Activated naive CD8-positive, alpha-beta T cell treated with anti-CD3 and anti-CD28 coated beads, Interleukin-2, amount 50 U/mL, for 16 hours (primary cell): ENCODE data around the gene ZNF680.
"Not testable (repeated sequence)": the region's sequence is repeated elsewhere in the genome, so short reads cannot be mapped to it uniquely, and the experiment has no call there.

Experiments used
- DNase-seq: peaks from one replicate; pipeline ENCODE4 v3.0.0-alpha.2; 2020; ENCODE audit warnings: low read depth, low spot score

Gene ZNF680

DNA sequence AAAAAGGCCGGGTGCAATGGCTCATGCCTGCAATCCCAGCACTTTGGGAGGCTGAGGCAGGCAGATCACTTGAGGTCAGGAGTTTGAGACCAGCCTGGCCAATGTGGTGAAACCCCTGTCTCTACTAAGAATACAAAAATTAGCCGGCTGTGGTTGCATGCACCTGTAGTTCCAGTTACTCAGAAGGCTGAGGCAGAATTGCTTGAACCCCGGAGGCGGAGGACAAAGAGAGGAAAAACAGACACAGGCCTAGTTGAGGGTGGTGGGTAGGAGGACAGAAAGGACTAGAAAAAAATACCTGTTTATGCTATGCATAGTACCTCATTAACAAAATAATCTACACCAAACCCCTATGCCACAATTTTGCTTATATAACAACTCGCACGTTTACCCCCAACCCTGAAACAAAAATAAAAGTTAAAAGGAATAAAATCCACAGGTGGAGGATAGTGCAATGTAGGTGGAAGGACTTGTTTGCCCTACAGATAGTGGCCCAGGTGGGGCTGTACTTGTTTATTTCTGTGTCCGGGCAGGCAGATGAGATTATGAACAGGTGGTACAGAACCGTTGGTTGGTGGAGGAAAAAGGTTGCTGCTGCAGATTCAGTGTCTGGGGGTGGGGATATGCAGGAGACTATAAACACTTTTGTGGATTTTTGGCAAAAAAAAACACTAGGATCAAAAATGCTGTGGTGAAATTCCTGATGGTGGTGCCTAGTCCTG is 5.1 kb downstream of the ZNF680 start:
- no peak for DNase-seq

DNA sequence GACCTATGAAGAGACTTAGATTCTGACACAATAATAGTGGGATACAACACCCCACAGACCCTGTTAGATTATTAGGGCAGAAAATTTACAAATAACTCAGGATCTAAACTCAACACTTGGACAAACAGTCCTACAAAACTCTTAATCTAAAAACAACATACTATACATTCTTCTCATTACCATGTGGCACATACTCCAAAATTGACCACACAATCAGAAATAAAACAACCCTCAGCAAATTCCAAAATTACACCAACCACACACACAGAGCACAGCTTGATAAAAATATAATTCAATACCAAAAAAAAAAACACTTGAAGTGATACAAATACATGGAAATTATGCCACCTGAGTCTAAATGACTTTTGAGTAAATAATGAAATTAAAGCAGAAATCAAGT is 7.8 kb downstream of the ZNF680 start:
- no peak for DNase-seq

DNA sequence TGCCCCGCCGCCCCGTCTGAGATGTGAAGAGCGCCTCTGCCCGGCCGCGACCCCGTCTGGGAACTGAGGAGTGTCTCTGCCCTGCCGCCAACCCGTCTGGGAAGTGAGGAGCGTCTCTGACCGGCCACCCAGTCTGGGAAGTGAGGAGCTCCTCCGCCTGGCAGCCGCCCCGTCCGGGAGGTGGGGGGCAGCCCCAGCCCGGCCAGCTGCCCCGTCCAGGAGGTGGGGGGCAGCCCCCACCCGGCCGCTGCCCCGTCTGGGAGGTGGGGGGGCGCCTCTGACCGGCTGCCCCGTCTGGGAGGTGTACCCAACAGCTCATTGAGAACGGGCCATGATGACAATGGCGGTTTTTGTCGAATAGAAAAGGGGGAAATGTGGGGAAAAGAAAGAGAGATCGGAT is 8.7 kb downstream of the ZNF680 start:
- not testable (repeated sequence) for DNase-seq

- DNase-seq: no peak
Observed at GRCh38 chr7:64551375-64552142, 11.3 kb downstream of the ZNF680 start.

- DNase-seq: no peak
Observed at GRCh38 chr7:64544010-64544409, 18.9 kb downstream of the ZNF680 start.

DNA sequence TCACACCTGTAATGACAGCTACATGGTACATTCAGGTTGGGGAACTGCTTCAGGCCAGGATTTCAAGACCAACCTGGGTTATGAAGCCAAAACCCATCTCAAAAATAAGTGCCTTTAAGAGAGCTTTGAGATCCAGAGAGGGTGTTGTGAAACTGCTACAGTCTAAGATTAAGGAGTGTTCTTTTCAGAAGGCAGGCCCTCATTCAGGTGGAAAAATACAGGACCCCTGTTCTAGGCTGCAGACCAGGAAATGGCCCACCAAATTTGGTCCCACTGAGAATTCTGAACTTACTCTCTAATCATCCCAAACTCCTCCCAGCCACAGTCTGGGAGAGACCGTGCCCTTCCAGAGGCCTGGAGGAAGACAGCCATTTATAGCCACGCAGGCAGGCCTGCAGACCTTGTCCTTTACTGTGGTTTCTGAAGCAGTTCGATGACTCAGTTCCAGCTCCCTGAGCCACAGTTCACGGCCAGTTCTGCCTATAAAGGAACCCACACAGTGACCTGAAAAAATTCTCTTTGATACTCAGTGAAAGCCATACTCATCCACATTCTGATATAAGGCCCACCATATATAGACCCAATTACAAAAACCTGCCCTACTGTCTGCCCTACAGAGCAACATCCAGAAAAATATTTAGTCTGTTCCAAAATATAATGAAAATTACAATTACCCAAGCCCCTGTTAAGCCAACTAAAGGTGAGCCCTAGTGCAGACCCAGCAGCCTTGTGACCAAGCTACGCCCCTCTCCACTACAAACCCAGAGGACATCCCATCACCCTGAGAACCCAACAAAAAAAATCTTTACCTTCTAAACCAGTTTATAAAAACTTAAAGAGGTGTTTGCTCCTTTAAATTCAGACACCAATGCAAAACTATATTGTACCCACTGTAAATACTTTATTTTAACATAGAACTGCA is 21.2 kb downstream of the ZNF680 start:
- DNase-seq: no peak

GRCh38 chr7:64533756-64534155 is 29.1 kb downstream of the ZNF680 start:
- DNase-seq: no peak

DNA sequence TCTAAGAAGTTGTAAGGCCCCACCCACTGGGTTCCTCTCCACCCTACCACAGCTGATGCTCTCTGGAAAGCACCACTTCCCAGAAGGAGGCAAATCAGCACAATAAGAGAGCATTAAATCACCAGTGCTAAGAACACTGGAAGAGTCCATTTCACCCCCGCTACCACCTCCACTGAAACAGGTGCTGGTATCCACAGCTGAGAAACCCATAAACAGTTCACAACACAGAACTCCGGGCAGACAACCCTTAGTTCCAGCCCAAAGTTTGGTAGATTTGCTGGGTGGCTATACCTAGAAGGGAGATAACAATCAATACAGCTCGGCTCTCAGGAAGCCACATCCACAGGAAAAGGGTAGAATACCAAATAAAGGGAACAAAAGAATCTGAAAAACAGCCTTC is 34.1 kb downstream of the ZNF680 start:
- DNase-seq: no peak

- no peak for DNase-seq
Observed at GRCh38 chr7:64521409-64521984, 41.4 kb downstream of the ZNF680 start.

- no peak for DNase-seq
Observed at GRCh38 chr7:64516451-64516850, 46.4 kb downstream of the ZNF680 start.

DNA sequence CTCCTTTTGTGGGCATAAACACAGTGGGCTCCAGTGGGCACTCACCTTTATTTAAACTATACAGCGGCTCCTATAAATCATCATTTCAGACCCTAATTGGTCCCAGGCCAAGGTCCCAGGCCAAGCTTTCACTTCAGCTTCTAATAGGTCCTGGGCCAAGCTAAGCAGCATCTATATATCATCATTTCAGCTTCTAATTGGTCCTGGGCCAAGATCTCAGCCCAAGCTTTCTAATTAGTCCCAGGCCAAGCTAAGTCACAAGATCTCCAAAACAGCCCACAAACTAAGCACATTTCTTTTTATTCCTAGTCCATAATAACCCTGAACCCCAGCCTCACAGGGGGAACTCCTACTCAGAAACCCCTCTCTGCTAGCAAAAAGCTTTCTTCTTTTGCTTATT is 47.1 kb downstream of the ZNF680 start:
- no peak for DNase-seq

GRCh38 chr7:64515330-64515729 is 47.5 kb downstream of the ZNF680 start:
- no peak for DNase-seq

DNA sequence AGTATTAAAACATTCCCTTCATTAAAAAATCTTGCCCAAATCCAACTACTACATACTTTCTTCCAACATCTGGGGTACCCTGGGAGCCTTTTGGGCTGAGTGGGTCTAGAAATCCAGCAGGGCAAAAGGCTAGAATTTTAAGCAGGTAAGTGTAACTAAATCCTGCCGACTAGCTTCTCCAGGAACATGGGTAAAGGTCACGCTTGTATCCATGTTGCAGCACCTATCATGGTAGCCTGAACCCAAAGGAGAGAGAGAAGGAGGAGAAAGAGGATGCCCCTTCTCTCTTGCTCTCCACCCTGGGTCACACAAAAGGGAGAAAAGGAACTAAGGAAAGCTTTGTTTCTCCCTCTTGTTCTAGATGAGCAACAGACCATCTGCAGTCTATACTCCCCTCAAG is 53.3 kb downstream of the ZNF680 start:
- DNase-seq: no peak

DNA sequence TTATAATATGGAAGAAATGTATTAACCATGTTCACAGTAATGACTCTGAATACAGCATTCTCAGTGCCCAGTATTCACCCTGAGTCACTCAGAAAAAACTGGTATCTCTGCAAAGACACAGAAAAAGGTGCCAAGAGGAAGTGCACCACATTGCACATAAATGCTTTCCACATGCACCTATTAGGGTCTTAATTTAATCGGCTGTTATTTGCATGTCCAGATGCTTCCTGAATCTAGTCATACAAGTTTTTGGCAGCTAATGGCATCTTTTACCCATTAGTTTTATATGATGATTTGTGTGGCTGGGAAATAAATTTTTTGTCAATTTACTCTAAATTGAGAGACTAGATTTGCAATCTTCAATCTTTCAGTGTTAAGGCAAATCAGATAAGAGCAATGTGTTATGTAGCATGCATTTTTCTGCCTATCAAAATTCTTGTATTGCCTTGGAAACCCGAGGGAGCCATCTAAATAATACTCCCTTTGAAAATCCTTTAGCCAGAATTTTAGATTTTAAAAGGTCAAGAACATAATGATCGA is 58.2 kb downstream of the ZNF680 start:
- DNase-seq: no peak

DNA sequence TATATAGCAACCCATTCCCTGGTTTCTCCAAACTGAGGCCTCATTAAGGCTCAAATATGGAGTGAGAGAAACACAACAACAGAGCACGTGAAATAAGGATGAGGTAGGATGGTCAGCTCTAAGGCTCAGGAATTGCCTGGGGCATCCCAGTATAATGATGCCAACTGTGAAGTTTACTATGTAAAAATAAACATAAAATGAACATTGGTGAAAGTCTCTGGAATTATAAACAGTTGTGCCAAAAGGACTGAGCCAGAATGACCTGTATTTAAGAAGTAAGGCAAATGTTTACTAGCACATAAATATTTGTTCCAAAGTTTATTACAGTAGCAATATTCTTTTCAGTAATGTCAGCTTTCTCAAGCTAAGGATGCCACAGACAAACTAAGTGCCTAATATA is 64.6 kb downstream of the ZNF680 start:
- DNase-seq: no peak

DNA sequence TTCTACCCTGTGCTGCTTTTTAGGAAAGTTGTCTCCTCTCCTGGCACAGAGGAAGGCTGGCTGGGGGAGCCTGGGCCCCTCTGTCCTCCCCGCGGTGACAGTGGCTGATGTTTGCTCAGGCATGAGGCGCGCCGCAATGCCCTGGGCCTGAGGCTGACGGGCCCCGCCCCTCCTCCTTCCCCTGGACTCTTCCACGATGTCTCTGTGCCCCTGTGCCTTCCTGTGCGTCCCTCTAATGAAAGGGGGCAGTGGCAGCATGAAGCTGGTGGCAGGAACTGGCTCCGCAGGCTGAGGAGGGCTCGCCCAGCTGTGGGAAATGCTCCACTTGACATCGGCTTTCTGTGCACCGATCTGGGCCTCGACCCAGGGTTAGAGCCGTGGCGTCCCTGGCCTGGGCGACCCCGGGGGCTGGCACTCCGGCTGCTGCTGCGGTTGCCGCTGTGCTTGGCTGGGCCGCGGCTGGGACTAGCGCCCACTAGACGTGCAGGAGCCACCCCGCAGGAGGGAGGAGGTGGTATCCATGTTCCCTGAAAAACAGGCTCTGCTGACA is 67.9 kb downstream of the ZNF680 start:
- DNase-seq: no peak

GRCh38 chr7:64485623-64486022 is 77.2 kb downstream of the ZNF680 start:
- no peak for DNase-seq
